SK-N-MC (cell line): ENCODE measurements around the gene SPATA31E1.

Source experiments
- DNase-seq: peaks from one replicate; pipeline ENCODE4 v3.0.0-alpha.2; 2011; ENCODE audit warnings: low read depth, low spot score
- H3K27ac ChIP-seq: fragments of 200-600 bp; sonication (generic); 2 replicates; pipeline ENCODE4 v1.5.1; 2016; ENCODE audit warnings: mixed run types
- H3K36me3 ChIP-seq: fragments of 200-600 bp; sonication (generic); 2 replicates; pipeline ENCODE4 v1.6.1; 2017; ENCODE audit warnings: antibody characterized with exemption, low read length, mixed read lengths; ENCODE audit not compliant: insufficient read depth
- H3K4me3 ChIP-seq: fragments of 200-600 bp; sonication (generic); 2 replicates; pipeline ENCODE4 v1.5.1; 2016
- H3K9ac ChIP-seq: fragments of 200-600 bp; sonication (generic); 2 replicates; pipeline ENCODE4 v1.8.0; 2017; ENCODE audit warnings: mixed run types, mixed read lengths; ENCODE audit not compliant: insufficient read length
- H3K9me3 ChIP-seq: fragments of 200-600 bp; sonication (generic); 2 replicates; pipeline ENCODE4 v1.6.1; 2017; ENCODE audit warnings: low read depth, mild to moderate bottlenecking, antibody characterized with exemption, low read length, moderate library complexity, mixed read lengths
- EZH2 ChIP-seq: fragments of 200-600 bp; sonication (generic); IDR thresholded peaks from one replicate; pipeline ENCODE4 v1.6.1; 2017; ENCODE audit warnings: antibody characterized with exemption
- FOXP2 ChIP-seq: optimal IDR thresholded peaks from 2 replicates; pipeline ENCODE3; 2011; ENCODE audit warnings: mild to moderate bottlenecking, moderate library complexity; ENCODE audit not compliant: insufficient read depth; ENCODE audit errors: extremely low read length, control extremely low read depth
- POLR2AphosphoS5 ChIP-seq: IDR thresholded peaks from 2 replicates; pipeline ENCODE4 v1.6.1; 2012; ENCODE audit warnings: mild to moderate bottlenecking, low read depth, low read length, borderline replicate concordance

The SPATA31E1 gene

GRCh38 chr9:87875831-87876545 lies 6.7 kb upstream of the SPATA31E1 start:
- no peaks in the 10 kb centered on the region for H3K9me3 ChIP-seq
- H3K27ac ChIP-seq = no peak overlapping the region
- no peaks in the 10 kb centered on the region for H3K36me3 ChIP-seq
- no peak overlapping the region for H3K9ac ChIP-seq
- DNase-seq = no peak
- no peak overlapping the region for H3K4me3 ChIP-seq
- TF ChIP-seq FOXP2 (no peak), POLR2AphosphoS5 (no peak), EZH2 (no peak)

- Histone ChIP-seq H3K9ac (no peak overlapping the region), H3K9me3 (no peaks in the 10 kb centered on the region), H3K4me3 (no peak overlapping the region), H3K36me3 (no peaks in the 10 kb centered on the region), H3K27ac (no peak overlapping the region)
- no peak for DNase-seq
- TF ChIP-seq EZH2 = no peak
- no peak for TF ChIP-seq FOXP2
- no peak for TF ChIP-seq POLR2AphosphoS5
Observed at GRCh38 chr9:87876708-87877107, 6.0 kb upstream of the SPATA31E1 start.

DNA sequence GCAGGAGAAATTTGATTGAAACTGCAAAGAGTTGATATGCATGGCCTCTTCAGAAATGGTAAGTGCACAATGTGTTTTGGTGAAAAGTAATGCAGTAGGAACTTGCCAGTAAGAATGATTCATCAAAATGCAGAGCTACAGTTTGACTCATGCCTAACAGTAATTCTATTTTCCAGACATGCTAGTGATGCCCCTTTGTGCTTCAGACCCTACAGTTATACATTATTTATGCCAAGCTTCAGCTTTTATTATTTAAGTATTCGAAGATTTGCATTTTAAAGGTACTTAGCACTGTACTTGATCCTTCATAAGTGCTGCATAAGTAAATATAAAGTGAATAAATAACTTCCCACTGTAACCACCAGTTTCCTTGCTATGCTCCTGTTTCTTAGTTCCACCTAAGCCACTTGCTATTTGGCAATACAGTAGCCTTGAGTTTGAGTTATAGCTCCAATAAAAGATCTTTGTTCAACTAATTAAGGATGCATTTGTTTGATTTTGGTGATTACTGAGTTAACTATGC lies 3.6 kb upstream of the SPATA31E1 start:
- H3K27ac ChIP-seq = no peak overlapping the region; the same call in 1 of the 2 replicates
- no peak overlapping the region for H3K9ac ChIP-seq
- no peaks in the 10 kb centered on the region for H3K36me3 ChIP-seq
- H3K4me3 ChIP-seq = no peak overlapping the region
- H3K9me3 ChIP-seq = no peaks in the 10 kb centered on the region
- DNase-seq = peak; percentile 56
- TF ChIP-seq EZH2 = no peak

DNA sequence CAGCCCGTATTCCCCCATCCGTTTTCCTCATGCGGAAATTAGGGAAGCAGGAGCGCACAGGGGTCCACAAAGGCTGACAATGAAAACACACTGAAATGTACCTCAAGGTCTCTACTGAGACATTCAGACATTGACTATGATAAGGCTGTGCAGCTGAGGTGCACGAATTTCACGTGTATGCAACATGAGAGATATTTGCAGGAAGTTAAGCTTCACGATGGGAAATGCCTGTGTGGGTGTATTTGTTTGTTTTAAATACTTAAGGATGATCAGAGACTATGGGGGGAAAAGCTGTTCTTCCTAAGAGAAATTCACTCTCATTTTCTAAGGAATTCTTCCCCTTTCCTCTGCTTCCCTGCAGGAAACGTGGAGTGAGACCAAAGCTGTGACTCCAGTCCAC lies 2.6 kb upstream of the SPATA31E1 start:
- Histone ChIP-seq H3K9me3 (no peaks in the 10 kb centered on the region), H3K9ac (no peak overlapping the region), H3K27ac (no peak overlapping the region), H3K36me3 (no peaks in the 10 kb centered on the region), H3K4me3 (no peak overlapping the region)
- DNase-seq = no peak
- TF ChIP-seq FOXP2 (no peak), POLR2AphosphoS5 (no peak), EZH2 (no peak)

DNA sequence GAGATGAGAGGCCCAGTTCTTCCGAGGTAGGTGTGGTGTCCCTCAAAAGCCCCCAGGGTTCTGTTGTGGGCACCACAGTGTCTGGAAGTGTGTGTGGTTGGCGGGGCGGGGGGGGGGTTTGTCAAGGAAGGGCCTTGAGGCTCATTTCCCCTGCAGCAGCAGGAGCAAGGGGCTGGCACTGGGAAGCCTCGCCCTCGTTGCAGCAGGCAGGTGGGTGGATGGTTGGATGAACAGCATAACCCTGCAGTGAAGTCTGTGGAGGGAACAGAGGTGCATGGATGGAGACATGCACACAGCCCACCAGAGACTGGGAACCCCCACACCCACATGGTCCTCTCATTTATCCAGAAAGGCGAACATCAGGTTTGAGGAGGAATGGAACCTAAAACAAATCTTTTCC lies 2.0 kb upstream of the SPATA31E1 start:
- TF ChIP-seq FOXP2 = no peak
- TF ChIP-seq EZH2 = no peak
- TF ChIP-seq POLR2AphosphoS5 = no peak
- Histone ChIP-seq H3K9me3 (no peaks in the 10 kb centered on the region), H3K4me3 (no peak overlapping the region), H3K27ac (no peak overlapping the region), H3K36me3 (no peaks in the 10 kb centered on the region), H3K9ac (no peak overlapping the region)
- no peak for DNase-seq

- Histone ChIP-seq H3K27ac (no peak overlapping the region), H3K36me3 (no peaks in the 10 kb centered on the region), H3K9ac (no peak overlapping the region), H3K4me3 (no peak overlapping the region), H3K9me3 (no peaks in the 10 kb centered on the region)
- no peak for DNase-seq
- no peak for TF ChIP-seq FOXP2
- TF ChIP-seq POLR2AphosphoS5 = no peak
- no peak for TF ChIP-seq EZH2
Observed at GRCh38 chr9:87883274-87883673, 597 bp downstream of the SPATA31E1 start.

GRCh38 chr9:87883990-87884389 lies 1.3 kb downstream of the SPATA31E1 start:
- H3K27ac ChIP-seq = no peak overlapping the region
- no peak overlapping the region for H3K4me3 ChIP-seq
- H3K36me3 ChIP-seq = no peaks in the 10 kb centered on the region
- H3K9ac ChIP-seq = no peak overlapping the region
- no peaks in the 10 kb centered on the region for H3K9me3 ChIP-seq
- no peak for TF ChIP-seq EZH2
- no peak for TF ChIP-seq POLR2AphosphoS5
- TF ChIP-seq FOXP2 = no peak
- DNase-seq = no peak

GRCh38 chr9:87884578-87885459 lies 2.1 kb downstream of the SPATA31E1 start:
- H3K9ac ChIP-seq = no peak overlapping the region
- H3K9me3 ChIP-seq = no peaks in the 10 kb centered on the region
- H3K4me3 ChIP-seq = no peak overlapping the region
- H3K36me3 ChIP-seq = no peaks in the 10 kb centered on the region
- no peak for DNase-seq
- TF ChIP-seq POLR2AphosphoS5 (no peak), FOXP2 (no peak), EZH2 (no peak)
- H3K27ac ChIP-seq = no peak overlapping the region
